A549 treated with DMSO at 1 μM for 4 hours (cell line): ENCODE measurements around the gene VPS41. TPM values are rescaled to one million over a fixed set of nuclear protein-coding genes. Genes with fewer than 3 reads are reported as not detected.

Experiments used
- total RNA-seq: library from RNA; stranded (reverse); fragments of 200-300 nt; extraction: Qiagen RNA extraction; gene quantifications from 5 replicates; pipeline ENCODE4 v1.2.3, GENCODE V29; 2022; ENCODE audit warnings: low read depth

VPS41 gene
- total RNA-seq: 22.0 to 29.8 TPM (median 27.6 TPM) in 5 replicates

DNA sequence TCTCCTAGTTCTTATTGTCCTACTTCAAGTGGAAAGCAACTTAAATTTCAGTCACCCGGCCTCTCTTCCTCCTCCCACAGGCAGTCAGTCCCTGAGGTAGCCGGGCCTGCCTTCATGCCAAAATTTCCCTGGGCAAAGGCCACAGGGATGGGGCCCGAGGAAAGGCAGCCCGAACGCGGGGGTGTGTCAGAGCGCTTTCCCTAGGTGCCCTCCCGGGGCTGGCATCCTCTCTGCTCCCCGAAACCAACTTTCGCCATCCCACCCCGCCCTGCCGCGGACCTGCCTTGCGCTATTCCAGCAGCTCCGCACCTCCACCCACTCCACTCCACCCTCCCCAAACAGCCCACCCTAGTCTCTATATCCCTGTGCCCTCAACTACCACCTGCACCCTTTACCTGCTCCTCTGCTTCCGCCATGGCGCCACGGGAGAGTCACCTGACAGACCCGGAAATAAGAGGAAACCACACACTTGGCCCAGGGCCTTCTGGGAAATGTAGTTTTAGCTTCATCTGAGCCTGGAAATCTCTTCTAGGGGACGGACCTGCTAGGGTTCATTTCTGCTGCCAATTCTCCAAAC is at the start of gene VPS41:
Gene VPS41 (minus strand): TSS at position 433 of the 577 bp plus-strand sequence. CDS start 17 bp downstream, at position 416.

Other genes with a start within 250 kb of the VPS41 start
- not detected in 5 replicates for gene POU6F2, start 68.7 kb upstream of the VPS41 start, total RNA-seq